GM23338 (cell line): ENCODE data around the gene CDK5R2. TPM values are rescaled to one million over a fixed set of nuclear protein-coding genes. Genes with fewer than 3 reads are reported as not detected.

ENCODE experiments used
- ATAC-seq: fragments of 200-7000 bp; cut with Tn5 transposase; 3 replicates; pipeline ENCODE4 v1.9.1; 2020
- DNase-seq: peaks from one replicate; pipeline ENCODE4 v3.0.0-alpha.2; 2015; ENCODE audit warnings: low spot score
- H2AFZ ChIP-seq: fragments of 200-600 bp; sonication (generic); 2 replicates; pipeline ENCODE4 v1.8.0; 2016; ENCODE audit warnings: antibody characterized with exemption, mild to moderate bottlenecking, moderate library complexity
- H3F3A ChIP-seq: fragments of 200-600 bp; sonication (generic); replicated peaks from 2 replicates; pipeline ENCODE4 v1.8.0; 2017; ENCODE audit warnings: antibody characterized with exemption, mixed run types, low read depth
- H3K27ac ChIP-seq: fragments of 200-600 bp; sonication (generic); 2 replicates; pipeline ENCODE4 v1.6.1; 2016; ENCODE audit warnings: low read depth
- H3K27me3 ChIP-seq: fragments of 200-600 bp; sonication (generic); 2 replicates; pipeline ENCODE4 v1.8.0; 2016; ENCODE audit warnings: mild to moderate bottlenecking, mixed run types, moderate library complexity; ENCODE audit not compliant: insufficient read depth
- H3K36me3 ChIP-seq: fragments of 200-600 bp; sonication (generic); 2 replicates; pipeline ENCODE4 v1.8.0; 2016; ENCODE audit warnings: mild to moderate bottlenecking; ENCODE audit not compliant: insufficient read depth
- H3K4me1 ChIP-seq: fragments of 200-600 bp; sonication (generic); 2 replicates; pipeline ENCODE4 v1.8.0; 2016; ENCODE audit warnings: mild to moderate bottlenecking, moderate library complexity; ENCODE audit not compliant: insufficient read depth
- H3K4me2 ChIP-seq: fragments of 200-600 bp; sonication (generic); 2 replicates; pipeline ENCODE4 v1.7.1; 2017; ENCODE audit warnings: mixed run types
- H3K4me3 ChIP-seq: fragments of 200-600 bp; sonication (generic); 2 replicates; pipeline ENCODE4 v1.6.1; 2016; ENCODE audit warnings: mixed run types
- H3K79me2 ChIP-seq: fragments of 200-600 bp; sonication (generic); replicated peaks from 2 replicates; pipeline ENCODE4 v1.8.0; 2017; ENCODE audit warnings: mild to moderate bottlenecking; ENCODE audit not compliant: insufficient read depth
- H3K9me2 ChIP-seq: fragments of 200-600 bp; sonication (generic); 2 replicates; pipeline ENCODE4 v1.8.0; 2017; ENCODE audit not compliant: insufficient read depth
- H4K20me1 ChIP-seq: fragments of 200-600 bp; sonication (generic); replicated peaks from 2 replicates; pipeline ENCODE4 v1.8.0; 2017; ENCODE audit warnings: mild to moderate bottlenecking; ENCODE audit not compliant: insufficient read depth
- H3K27ac Mint-ChIP-seq: 2 replicates; pipeline ENCODE4 v1.8.0; 2020; ENCODE audit warnings: inconsistent platforms, mild to moderate bottlenecking, moderate library complexity, mixed read lengths
- H3K27me3 Mint-ChIP-seq: 3 replicates; pipeline ENCODE4 v1.8.0; 2022; ENCODE audit warnings: low read depth, mild to moderate bottlenecking, moderate library complexity, mixed read lengths, inconsistent platforms; ENCODE audit not compliant: insufficient read depth, poor library complexity
- H3K36me3 Mint-ChIP-seq: 3 replicates; pipeline ENCODE4 v1.8.0; 2021; ENCODE audit warnings: low read depth, mild to moderate bottlenecking, inconsistent platforms, moderate library complexity, mixed read lengths
- H3K4me1 Mint-ChIP-seq: 3 replicates; pipeline ENCODE4 v1.8.0; 2020; ENCODE audit warnings: mild to moderate bottlenecking, inconsistent platforms, mixed read lengths
- H3K4me3 Mint-ChIP-seq: 3 replicates; pipeline ENCODE4 v1.8.0; 2021; ENCODE audit warnings: moderate library complexity, mild to moderate bottlenecking, inconsistent platforms, mixed read lengths
- H3K9me3 Mint-ChIP-seq: 3 replicates; pipeline ENCODE4 v1.8.0; 2020; ENCODE audit warnings: moderate library complexity, mild to moderate bottlenecking, inconsistent platforms, mixed read lengths
- CREB1 ChIP-seq: fragments of 250-450 bp; sonication (Bioruptor Pico); IDR thresholded peaks from 2 replicates; pipeline ENCODE4 v1.5.0; 2020; ENCODE audit warnings: low read depth, mild to moderate bottlenecking, moderate library complexity
- CTCF ChIP-seq, 2 experiments: fragments of 200-600 bp in 1 of 2; sonication (generic) in 1 of 2; conservative IDR thresholded peaks; 2 replicates each; pipeline versions ENCODE4 v1.5.1 to v1.6.1; 2016 to 2017; ENCODE audit warnings: antibody characterized with exemption in 2 of 2, low read depth in 2 of 2, mild to moderate bottlenecking in 2 of 2, moderate library complexity in 1 of 2
- ETS1 ChIP-seq: IDR thresholded peaks from 2 replicates; pipeline ENCODE4 v1.6.1; 2016; ENCODE audit warnings: antibody characterized with exemption
- EZH2 ChIP-seq: fragments of 200-600 bp; sonication (generic); IDR thresholded peaks from one replicate; pipeline ENCODE4 v1.8.0; 2017; ENCODE audit warnings: antibody characterized with exemption, mild to moderate bottlenecking, low read depth; ENCODE audit not compliant: unreplicated experiment
- EZH2phosphoT487 ChIP-seq: fragments of 200-600 bp; sonication (generic); IDR thresholded peaks from one replicate; pipeline ENCODE4 v1.8.1; 2018; ENCODE audit warnings: antibody characterized with exemption; ENCODE audit not compliant: unreplicated experiment
- JUNB ChIP-seq: IDR thresholded peaks from one replicate; pipeline ENCODE4 v1.6.1; 2016; ENCODE audit warnings: antibody characterized with exemption; ENCODE audit not compliant: unreplicated experiment
- NANOG ChIP-seq: IDR thresholded peaks from 2 replicates; pipeline ENCODE4 v1.6.1; 2016; ENCODE audit warnings: antibody characterized with exemption, borderline replicate concordance
- POLR2AphosphoS5 ChIP-seq: IDR thresholded peaks from 2 replicates; pipeline ENCODE4 v1.6.1; 2016; ENCODE audit warnings: antibody characterized with exemption, low read depth
- REST ChIP-seq: IDR thresholded peaks from one replicate; pipeline ENCODE4 v1.6.1; 2018; ENCODE audit warnings: antibody characterized with exemption; ENCODE audit not compliant: unreplicated experiment
- STAT1 ChIP-seq: IDR thresholded peaks from one replicate; pipeline ENCODE4 v1.6.1; 2016; ENCODE audit warnings: antibody characterized with exemption; ENCODE audit not compliant: unreplicated experiment
- ZNF114 ChIP-seq: fragments of 250-450 bp; sonication (Bioruptor Pico); IDR thresholded peaks from 2 replicates; pipeline ENCODE4 v1.5.0; 2020; ENCODE audit warnings: mild to moderate bottlenecking, moderate library complexity
- ZNF331 ChIP-seq: fragments of 250-450 bp; sonication (Bioruptor Pico); IDR thresholded peaks from 2 replicates; pipeline ENCODE4 v1.5.0; 2020; ENCODE audit warnings: low read depth, mild to moderate bottlenecking, moderate library complexity
- ZNF462 ChIP-seq: fragments of 250-450 bp; sonication (Bioruptor Pico); IDR thresholded peaks from 2 replicates; pipeline ENCODE4 v1.5.0; 2020; ENCODE audit warnings: mild to moderate bottlenecking, moderate library complexity
- polyA plus RNA-seq: library from polyadenylated mRNA; unstranded; fragments of >200 nt; fragmentation: Nextera tagmentation; extraction: Ambion mirVana; gene quantifications from 2 replicates; pipeline ENCODE4 v1.2.1, GENCODE V29; 2016
- total RNA-seq: library from RNA; depleted of rRNA; stranded (reverse); fragments of >200 nt; shearing (Covaris generic); gene quantifications from 2 replicates; pipeline ENCODE4 v1.2.3, GENCODE V29; 2014

CDK5R2 gene
- total and polyA plus RNA-seq, 2 experiments from 2014 or later: 0.56 TPM; not detected in 1

GRCh38 chr2:219010873-219011272 is 51.4 kb downstream of the CDK5R2 start:
- no peak overlapping the region for H3K27ac Mint-ChIP-seq
- H3K36me3 ChIP-seq: no peaks in the 10 kb centered on the region
- H3K27me3 ChIP-seq: peaks cover 17% of the 10 kb centered on the region
- TF ChIP-seq STAT1 (no peak), ZNF114 (CRISPR knock-in tag) (no peak), NANOG (no peak), ETS1 (no peak), REST (no peak), EZH2 (no peak), EZH2phosphoT487 (no peak), ZNF331 (CRISPR knock-in tag) (no peak), JUNB (no peak), ZNF462 (CRISPR knock-in tag) (no peak), CTCF (conservative IDR thresholded peaks at IDR 0.05; ENCODE audit: low read depth in 2 of 2) (no peak), POLR2AphosphoS5 (no peak), CREB1 (CRISPR knock-in tag) (no peak)
- no peaks in the 10 kb centered on the region for H3K36me3 Mint-ChIP-seq
- H4K20me1 ChIP-seq: no peaks in the 10 kb centered on the region
- no peak for DNase-seq
- H2AFZ ChIP-seq: no peak overlapping the region
- no peak overlapping the region for H3K27ac ChIP-seq
- no peaks in the 10 kb centered on the region for H3K4me1 ChIP-seq
- H3K4me3 ChIP-seq: no peak overlapping the region
- H3K4me2 ChIP-seq: no peak overlapping the region
- H3K4me3 Mint-ChIP-seq: no peak overlapping the region
- no peaks in the 10 kb centered on the region; the same call in 2 of the 3 replicates for H3K9me3 Mint-ChIP-seq
- ATAC-seq: no peak
- H3K9me2 ChIP-seq: no peaks in the 10 kb centered on the region
- no peaks in the 10 kb centered on the region for H3K79me2 ChIP-seq
- H3K4me1 Mint-ChIP-seq: no peaks in the 10 kb centered on the region
- H3F3A ChIP-seq: no peaks in the 10 kb centered on the region
- peaks cover 8% of the 10 kb centered on the region for H3K27me3 Mint-ChIP-seq
